Spleen (tissue), 11 donors: ENCODE data around the gene PLPP1. TPM values are rescaled to one million over a fixed set of nuclear protein-coding genes. Genes with fewer than 3 reads are reported as not detected.
A peak's percentile ranks its signal among the peaks of the same experiment; 100 is the strongest.

ENCODE experiments used
- DNase-seq: peaks from one replicate; pipeline ENCODE4 v3.0.0-alpha.2; 2020
- H3K27ac ChIP-seq, 8 donors: fragments of 200-600 bp; sonication (generic) in 7 of 8; 1 replicate in 4 of 8; 2 replicates in 4 of 8; pipeline versions ENCODE4 v1.5.0 to v1.8.0; 2016 to 2021; ENCODE audit warnings: inconsistent platforms in 4 of 8, mild to moderate bottlenecking in 4 of 8, moderate library complexity in 1 of 8
- H3K27me3 ChIP-seq, 7 donors: fragments of 200-600 bp; sonication (generic) in 6 of 7; replicated peaks in 1 of 7; 1 replicate in 4 of 7; 2 replicates in 3 of 7; pipeline versions ENCODE4 v1.5.0 to v1.8.0; 2016 to 2021; ENCODE audit warnings: inconsistent platforms in 3 of 7, mild to moderate bottlenecking in 1 of 7
- H3K36me3 ChIP-seq, 6 donors: fragments of 200-600 bp; sonication (generic) in 5 of 6; 1 replicate in 4 of 6; 2 replicates in 2 of 6; pipeline versions ENCODE4 v1.5.0 to v1.8.0; 2016 to 2021; ENCODE audit warnings: inconsistent platforms in 2 of 6
- H3K4me1 ChIP-seq, 6 donors: fragments of 200-600 bp; sonication (generic) in 5 of 6; 1 replicate in 3 of 6; 2 replicates in 3 of 6; pipeline versions ENCODE4 v1.5.0 to v1.8.0; 2016 to 2021; ENCODE audit warnings: inconsistent platforms in 3 of 6
- H3K4me3 ChIP-seq, 8 donors: fragments of 200-600 bp; sonication (generic) in 7 of 8; 1 replicate in 4 of 8; 2 replicates in 4 of 8; pipeline versions ENCODE4 v1.5.0 to v1.8.0; 2016 to 2021; ENCODE audit warnings: inconsistent platforms in 4 of 8, mild to moderate bottlenecking in 4 of 8, moderate library complexity in 2 of 8
- H3K9me3 ChIP-seq, 8 donors: fragments of 200-600 bp; sonication (generic) in 7 of 8; 1 replicate in 4 of 8; 2 replicates in 4 of 8; pipeline versions ENCODE4 v1.5.0 to v1.8.0; 2016 to 2021; ENCODE audit warnings: inconsistent platforms in 4 of 8
- POLR2A ChIP-seq, 3 donors: fragments of 450-650 bp; IDR thresholded peaks; one replicate each; pipeline ENCODE4 v1.5.1; 2017; ENCODE audit warnings: antibody characterized with exemption in 3 of 3, mild to moderate bottlenecking in 1 of 3
- POLR2AphosphoS5 ChIP-seq, 3 donors: sonication (generic); formaldehyde crosslinking; IDR thresholded peaks; one replicate each; pipeline ENCODE4 v1.5.1; 2017; ENCODE audit warnings: antibody characterized with exemption in 3 of 3
- WGBS, 5 donors: extraction: QIAGEN DNeasy Blood & Tissue Kit in 3 of 5; methylation state at CpG; one replicate each; pipeline versions ENCODE4 v1.1.5 to v1.1.7; 2013 to 2018; 5-methylcytosine and 5-hydroxymethylcytosine counted together
- intact Hi-C: fragments of 100-400 bp; cut with DNase I; formaldehyde crosslinking; loops from one replicate; pipeline ENCODE4 v1.15.0; 2023; ENCODE audit warnings: low total_unique reads
- polyA plus RNA-seq, 3 donors: library from polyadenylated mRNA; stranded (reverse); fragments of 200-250 nt; gene quantifications; one replicate each; pipeline ENCODE4 v1.2.1, GENCODE V29; 2013
- total RNA-seq, 7 donors: library from RNA; depleted of rRNA in 3 of 7; stranded (reverse); fragments of >200 nt in 3 of 7; fragmentation: NEBNext Ultra II Directional in 4 of 7; extraction: Animal tissue kit (Norgen Biotek cat#: 25700) in 4 of 7; gene quantifications; one replicate each; pipeline versions ENCODE4 v1.1.0 to v1.2.1, GENCODE V29; 2016 to 2021
- TF ChIP-seq, protein P1 (sequence below), 11 experiments: fragments of 200-600 bp in 7 of 11; fragments of 450-650 bp in 4 of 11; sonication (generic) in 4 of 11; IDR thresholded peaks in 8 of 11; conservative IDR thresholded peaks in 3 of 11; 1 replicate in 7 of 11; 2 replicates in 4 of 11; pipeline versions ENCODE4 v1.4.0 to v1.8.0; 2016 to 2021; ENCODE audit warnings: antibody characterized with exemption in 11 of 11, inconsistent platforms in 4 of 11, mild to moderate bottlenecking in 1 of 11
- donor health status: healthy with polysubstance abuse.
- donor health status: DM: no; HTN: no; CAD: no; lungs with moderate emphysema.
- donor health status: DM: no; HTN: no; CAD: no.
- donor health status: Bipolar disorder and iron deficiency.
- donor health status: healthy.
- donor health status: DM: no; HTN: no; CAD: no.
- donor health status: DM: yes; HTN: yes; CAD: no.

Gene PLPP1
- total and polyA plus RNA-seq, 10 donors, result 17.0 to 95.5 (median 39.2) TPM

DNA sequence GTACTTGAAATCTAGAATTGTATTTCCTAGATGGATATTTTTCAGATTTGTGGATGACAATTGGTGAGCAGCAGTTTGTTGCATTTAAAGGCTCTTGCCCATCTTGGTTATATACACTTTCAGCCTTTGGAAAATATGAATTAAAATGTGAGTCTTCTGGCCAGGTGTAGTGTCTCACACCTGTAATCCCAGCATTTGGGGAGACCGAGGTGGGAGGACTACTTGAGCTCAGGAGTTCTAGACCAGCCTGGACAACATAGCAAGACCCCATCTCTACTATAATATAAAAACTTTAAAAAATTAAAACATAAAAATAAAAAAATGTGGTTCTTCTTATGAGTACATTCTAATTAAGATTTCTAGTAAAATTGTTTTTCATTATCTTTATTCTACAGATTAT is 125.0 kb downstream of the PLPP1 start:
- no peak overlapping the region for H3K4me3 ChIP-seq
- TF ChIP-seq POLR2AphosphoS5 (IDR thresholded peaks at IDR 0.05) (no peak), POLR2A (IDR thresholded peaks at IDR 0.05) (no peak)
- TF ChIP-seq, protein P1, sequence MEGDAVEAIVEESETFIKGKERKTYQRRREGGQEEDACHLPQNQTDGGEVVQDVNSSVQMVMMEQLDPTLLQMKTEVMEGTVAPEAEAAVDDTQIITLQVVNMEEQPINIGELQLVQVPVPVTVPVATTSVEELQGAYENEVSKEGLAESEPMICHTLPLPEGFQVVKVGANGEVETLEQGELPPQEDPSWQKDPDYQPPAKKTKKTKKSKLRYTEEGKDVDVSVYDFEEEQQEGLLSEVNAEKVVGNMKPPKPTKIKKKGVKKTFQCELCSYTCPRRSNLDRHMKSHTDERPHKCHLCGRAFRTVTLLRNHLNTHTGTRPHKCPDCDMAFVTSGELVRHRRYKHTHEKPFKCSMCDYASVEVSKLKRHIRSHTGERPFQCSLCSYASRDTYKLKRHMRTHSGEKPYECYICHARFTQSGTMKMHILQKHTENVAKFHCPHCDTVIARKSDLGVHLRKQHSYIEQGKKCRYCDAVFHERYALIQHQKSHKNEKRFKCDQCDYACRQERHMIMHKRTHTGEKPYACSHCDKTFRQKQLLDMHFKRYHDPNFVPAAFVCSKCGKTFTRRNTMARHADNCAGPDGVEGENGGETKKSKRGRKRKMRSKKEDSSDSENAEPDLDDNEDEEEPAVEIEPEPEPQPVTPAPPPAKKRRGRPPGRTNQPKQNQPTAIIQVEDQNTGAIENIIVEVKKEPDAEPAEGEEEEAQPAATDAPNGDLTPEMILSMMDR (IDR thresholded peaks at IDR 0.05 in 8 of 11, conservative IDR thresholded peaks at IDR 0.05 in 3 of 11), result no peak
- no peaks in the 10 kb centered on the region for H3K27me3 ChIP-seq
- intact Hi-C loops, result loop anchor here (10.0 kb wide), 1 partner anchor 275 kb away; no protein-coding TSS in a partner anchor
- H3K9me3 ChIP-seq, result no peaks in the 10 kb centered on the region
- peaks cover 0 to 95% (median 41%) of the 10 kb centered on the region in 6 donors for H3K36me3 ChIP-seq
- no peak for DNase-seq
- H3K27ac ChIP-seq, result no peak overlapping the region
- WGBS, 5 donors, result 94 to 100% (median 96%) methylated on average over 1 of the region's 1 CpG
- peaks cover 0 to 7% (median 0%) of the 10 kb centered on the region in 6 donors for H3K4me1 ChIP-seq

DNA sequence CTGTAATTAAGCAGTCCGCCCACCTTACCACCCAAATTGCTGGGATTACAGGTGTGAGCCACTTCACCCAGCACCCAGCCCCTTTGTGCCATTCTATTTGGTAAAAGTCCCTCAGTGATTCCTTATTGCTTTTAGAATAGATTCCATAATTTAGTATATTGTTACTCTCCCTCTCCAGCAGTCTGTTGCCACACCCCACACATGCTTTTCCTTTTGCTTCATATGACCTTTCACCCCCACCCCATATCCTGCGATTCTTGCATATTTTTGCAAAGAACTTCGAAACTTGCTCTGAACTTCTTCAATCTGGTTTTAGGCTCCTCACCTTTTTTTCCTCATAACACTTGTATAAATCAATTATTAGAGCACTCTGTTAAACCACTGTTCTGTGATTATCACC is 126.8 kb downstream of the PLPP1 start:
- Histone ChIP-seq H3K36me3 (peaks cover 0 to 97% (median 47%) of the 10 kb centered on the region in 6 donors), H3K4me3 (no peak overlapping the region), H3K4me1 (peaks cover 0 to 7% (median 0%) of the 10 kb centered on the region in 6 donors), H3K27me3 (no peaks in the 10 kb centered on the region), H3K9me3 (no peaks in the 10 kb centered on the region), H3K27ac (no peak overlapping the region)
- intact Hi-C loops, result loop anchor here (10.0 kb wide), 1 partner anchor 277 kb away; no protein-coding TSS in a partner anchor
- WGBS, 5 donors, result 71 to 87% (median 78%) methylated on average over 3 of the region's 3 CpGs
- TF ChIP-seq, protein P1 (IDR thresholded peaks at IDR 0.05 in 8 of 11, conservative IDR thresholded peaks at IDR 0.05 in 3 of 11), result no peak
- TF ChIP-seq POLR2A (IDR thresholded peaks at IDR 0.05), result no peak
- TF ChIP-seq POLR2AphosphoS5 (IDR thresholded peaks at IDR 0.05), result no peak
- DNase-seq, result no peak

DNA sequence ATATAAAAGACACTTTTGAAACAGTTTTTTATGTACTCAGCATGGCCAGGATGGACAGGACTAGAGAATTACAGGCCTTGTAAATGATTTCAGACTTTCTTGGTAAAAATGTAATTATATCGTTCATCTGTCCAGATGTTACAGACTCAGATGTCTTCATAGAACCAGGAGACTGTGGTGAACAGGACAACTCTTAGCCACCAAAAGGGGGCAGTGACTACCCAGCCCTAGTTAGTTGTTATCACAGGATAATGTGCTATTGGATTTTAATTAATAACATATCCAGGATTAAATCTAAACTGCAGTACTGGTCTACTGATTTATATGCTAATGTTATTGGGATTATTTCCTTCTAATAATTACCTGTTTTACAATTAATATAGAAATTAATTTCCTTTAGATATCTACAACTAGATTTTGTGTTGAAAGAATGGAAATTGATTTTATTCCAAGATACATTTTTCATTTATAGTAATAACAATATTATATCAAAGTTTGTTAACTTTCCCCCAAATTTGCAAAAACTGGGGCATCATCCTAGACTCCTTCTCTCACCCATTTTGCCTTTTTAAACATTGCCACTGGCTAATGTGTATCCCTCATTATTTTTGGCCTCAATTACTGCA is 127.6 kb downstream of the PLPP1 start:
- H3K27me3 ChIP-seq, result no peaks in the 10 kb centered on the region
- no peak overlapping the region for H3K27ac ChIP-seq
- DNase-seq, result no peak
- WGBS, 5 donors, result 68 to 85% (median 80%) methylated on average over 1 of the region's 1 CpG
- no peak overlapping the region for H3K4me3 ChIP-seq
- intact Hi-C loops, result loop anchor here (10.0 kb wide), 1 partner anchor 278 kb away; no protein-coding TSS in a partner anchor
- no peak for TF ChIP-seq POLR2A (IDR thresholded peaks at IDR 0.05)
- TF ChIP-seq, protein P1 (IDR thresholded peaks at IDR 0.05 in 8 of 11, conservative IDR thresholded peaks at IDR 0.05 in 3 of 11), result peak in 6 of 11 experiments; percentile 26 to 53 (median 44)
- H3K9me3 ChIP-seq, result no peaks in the 10 kb centered on the region
- peaks cover 0 to 7% (median 0%) of the 10 kb centered on the region in 6 donors for H3K4me1 ChIP-seq
- H3K36me3 ChIP-seq, result peaks cover 0 to 97% (median 52%) of the 10 kb centered on the region in 6 donors

DNA sequence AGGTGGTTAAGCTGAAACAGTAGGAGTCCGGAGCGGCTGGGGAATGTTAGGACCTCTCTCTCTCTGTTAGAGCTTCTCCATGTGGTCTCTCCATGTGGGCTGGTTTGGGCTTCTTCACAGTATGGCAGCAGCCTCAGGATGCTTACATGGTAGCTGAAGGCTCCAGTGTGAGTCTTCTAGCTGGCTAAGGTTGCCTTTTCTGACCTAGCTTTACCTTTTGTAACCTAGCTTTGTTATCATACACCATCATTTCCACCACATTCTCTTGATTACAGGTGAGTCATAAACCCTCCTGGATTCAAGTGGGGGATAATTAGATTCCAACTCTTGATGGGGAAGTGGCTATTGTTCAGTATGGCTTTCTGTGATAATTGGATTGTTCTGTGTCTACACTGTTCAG is 128.5 kb downstream of the PLPP1 start:
- peaks cover 0 to 7% (median 0%) of the 10 kb centered on the region in 6 donors for H3K4me1 ChIP-seq
- no peak overlapping the region for H3K27ac ChIP-seq
- H3K36me3 ChIP-seq, result peaks cover 0 to 97% (median 55%) of the 10 kb centered on the region in 6 donors
- TF ChIP-seq POLR2A (IDR thresholded peaks at IDR 0.05), result no peak
- TF ChIP-seq, protein P1 (IDR thresholded peaks at IDR 0.05 in 8 of 11, conservative IDR thresholded peaks at IDR 0.05 in 3 of 11), result no peak
- no peak for TF ChIP-seq POLR2AphosphoS5 (IDR thresholded peaks at IDR 0.05)
- intact Hi-C loops, result loop anchor here (10.0 kb wide), 1 partner anchor 279 kb away; no protein-coding TSS in a partner anchor
- no peaks in the 10 kb centered on the region for H3K9me3 ChIP-seq
- no peak for DNase-seq
- 83 to 100% (median 93%) methylated on average over 2 of the region's 2 CpGs for WGBS, 5 donors
- no peak overlapping the region for H3K4me3 ChIP-seq
- no peaks in the 10 kb centered on the region for H3K27me3 ChIP-seq
